Right renal pelvis (tissue), 4 donors: Measurements from ENCODE around the gene USP47. TPM values are rescaled to one million over a fixed set of nuclear protein-coding genes. Genes with fewer than 3 reads are reported as not detected.

ENCODE experiments used
- DNase-seq, 4 donors: peaks; one replicate each; pipeline ENCODE4 v3.0.0-alpha.2; 2013; ENCODE audit warnings: low read depth in 4 of 4, low spot score in 3 of 4, missing footprints in 1 of 4
- polyA plus RNA-seq, 4 donors: library from polyadenylated mRNA; unstranded; fragments of 120-200 nt; gene quantifications; one replicate each; pipeline ENCODE4 v1.2.1, GENCODE V29; 2013; ENCODE audit not compliant: insufficient read length in 4 of 4

USP47 gene
- polyA plus RNA-seq, 4 donors: 75.0 to 90.0 (median 84.8) TPM

DNA sequence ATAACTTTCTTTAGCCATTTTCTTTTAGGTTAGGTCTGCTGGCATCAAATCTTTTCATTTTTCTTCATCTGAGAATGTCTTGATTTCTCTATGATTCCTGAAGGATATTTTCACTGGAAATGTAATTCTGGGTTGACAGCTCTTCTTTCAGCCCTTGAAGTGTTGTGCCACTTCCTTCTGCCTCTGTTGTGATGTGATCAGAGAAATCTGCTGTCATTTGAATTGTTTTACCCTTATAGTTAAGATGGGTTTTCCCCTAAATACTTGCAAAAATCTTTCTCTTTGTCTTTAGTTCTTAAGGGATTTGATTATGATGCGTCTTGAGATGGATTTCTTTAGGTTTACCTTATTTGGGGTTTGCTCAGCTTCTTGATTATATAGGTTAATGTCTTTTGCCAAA is 23.0 kb downstream of the USP47 start:
- DNase-seq: no peak

DNA sequence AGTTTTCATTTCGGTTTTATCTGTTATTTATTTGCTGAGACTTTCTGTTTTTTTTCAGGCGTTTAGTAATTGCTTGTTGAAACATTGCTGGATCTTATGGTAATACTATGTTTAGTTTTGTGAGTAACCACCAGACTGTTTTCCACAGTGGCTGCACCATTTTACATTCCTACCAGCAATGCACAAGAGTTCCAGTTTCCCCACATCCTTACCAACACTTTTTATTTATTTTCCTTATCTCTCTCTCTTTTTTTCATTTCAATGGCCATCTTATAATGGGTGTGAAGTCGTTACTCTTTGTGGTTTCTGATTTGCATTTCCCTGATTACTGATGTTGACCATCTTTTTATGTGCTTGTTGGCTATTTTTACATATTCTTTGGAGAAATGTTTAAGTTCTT is 23.7 kb downstream of the USP47 start:
- no peak for DNase-seq

DNA sequence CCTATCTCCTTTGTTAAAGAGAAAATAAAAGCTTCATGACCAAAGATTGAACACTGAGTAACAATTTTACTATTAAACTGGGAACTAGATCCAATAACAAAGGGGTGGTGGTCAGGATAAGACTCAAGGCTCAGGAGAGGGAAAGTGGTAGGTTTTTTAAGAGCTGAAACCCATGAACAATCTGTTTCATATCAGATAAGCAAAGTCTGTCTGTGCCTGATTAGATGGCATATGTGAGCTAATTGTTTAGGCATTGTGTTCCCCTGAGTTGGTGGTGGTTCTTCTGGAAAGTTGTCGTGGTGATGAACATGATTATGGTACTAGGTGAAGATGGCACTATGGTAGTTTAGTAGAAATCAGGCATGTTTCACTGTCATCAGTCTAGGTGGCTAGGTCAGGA is 24.4 kb downstream of the USP47 start:
- DNase-seq: no peak

DNA sequence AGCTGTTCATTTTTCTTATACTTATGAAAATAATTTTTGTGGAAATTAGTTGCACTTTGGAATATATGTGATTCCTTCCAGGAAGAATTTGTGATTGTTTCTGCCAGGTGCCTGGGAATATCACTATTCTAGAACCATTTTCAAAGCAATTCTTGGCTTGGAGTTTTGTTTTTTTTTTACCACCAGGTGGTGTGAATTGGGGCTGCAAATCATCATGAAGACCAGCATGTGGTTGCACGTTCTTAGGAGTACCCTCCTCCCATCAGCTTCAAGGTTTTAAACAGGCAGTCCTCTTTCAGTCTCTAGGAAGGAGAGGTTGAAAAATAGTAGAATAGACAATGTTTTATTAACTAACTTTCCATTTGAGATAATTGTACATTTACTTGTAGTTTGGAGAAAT is 25.9 kb downstream of the USP47 start:
- no peak for DNase-seq

DNA sequence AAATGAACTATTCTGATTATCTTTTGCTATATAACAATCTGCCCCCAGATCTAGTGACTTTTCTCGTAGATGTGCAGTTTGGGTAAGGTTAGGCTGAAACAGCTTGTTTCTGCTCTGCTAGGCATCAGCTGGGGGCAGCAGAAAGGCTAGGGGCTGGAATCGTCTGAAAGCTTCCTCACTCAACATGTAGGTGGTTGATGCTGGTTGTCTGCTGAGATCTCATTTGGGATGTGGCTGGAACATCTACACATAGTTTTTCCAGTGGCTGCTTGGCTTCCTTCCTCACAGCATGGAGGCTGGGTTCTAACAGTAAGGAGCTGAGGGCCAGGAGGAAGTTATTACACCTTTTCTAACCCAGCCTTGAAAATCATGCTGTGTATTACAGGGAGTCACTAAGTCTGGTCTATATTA is 30.2 kb downstream of the USP47 start:
- DNase-seq: no peak

DNA sequence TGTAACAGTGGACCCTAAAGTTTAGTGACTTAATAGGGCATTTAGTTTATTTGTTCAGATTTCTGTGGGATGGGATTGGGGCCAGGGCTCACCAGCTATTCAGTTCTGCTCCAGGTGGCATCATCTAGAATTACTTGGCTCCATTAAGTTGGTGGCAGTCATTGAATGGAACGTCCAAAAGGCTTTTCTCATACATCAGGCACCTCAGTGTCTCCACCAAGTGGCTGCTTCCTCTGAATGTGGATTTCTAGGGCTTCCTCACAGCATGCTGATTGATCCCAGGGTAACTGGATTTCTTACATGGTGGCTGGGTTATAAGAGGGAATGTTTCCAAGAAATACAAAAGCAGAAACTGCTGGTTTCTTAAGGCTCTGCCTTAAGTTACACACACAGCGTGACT is 34.7 kb downstream of the USP47 start:
- no peak for DNase-seq

DNA sequence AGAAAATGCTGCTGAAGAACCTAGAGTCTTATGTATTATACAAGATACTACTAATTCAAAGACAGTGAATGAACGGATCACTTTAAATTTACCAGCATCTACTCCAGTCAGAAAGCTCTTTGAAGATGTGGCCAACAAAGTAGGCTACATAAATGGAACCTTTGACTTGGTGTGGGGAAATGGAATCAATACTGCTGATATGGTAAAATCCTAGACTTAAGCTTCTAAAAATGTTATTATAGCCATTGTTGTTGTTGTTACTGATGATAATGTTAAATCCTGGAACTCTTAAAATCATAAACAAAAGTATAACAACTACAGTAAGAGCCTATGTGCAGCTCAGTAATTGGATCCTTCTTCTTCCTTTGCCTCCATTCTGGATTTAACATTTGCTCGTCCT is 38.4 kb downstream of the USP47 start:
- no peak for DNase-seq

DNA sequence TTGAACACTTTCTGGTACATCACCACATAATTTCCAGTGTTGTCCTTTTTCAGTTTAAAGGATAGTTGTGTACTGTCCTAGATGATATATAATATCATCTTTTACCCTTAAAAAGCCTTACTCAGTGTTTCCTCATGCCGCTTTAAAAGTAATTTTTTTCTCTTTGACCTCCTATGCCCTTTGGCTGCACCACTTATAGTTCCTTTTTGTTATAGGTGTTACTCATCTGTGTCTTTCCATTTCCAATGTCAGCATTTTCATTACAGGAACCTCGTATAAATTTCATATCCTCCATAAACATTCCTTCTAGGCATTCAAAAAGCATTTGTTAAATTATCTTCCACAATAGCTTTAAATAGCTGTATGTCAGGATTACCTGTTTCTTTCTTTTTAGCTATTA is 40.8 kb downstream of the USP47 start:
- DNase-seq: no peak

DNA sequence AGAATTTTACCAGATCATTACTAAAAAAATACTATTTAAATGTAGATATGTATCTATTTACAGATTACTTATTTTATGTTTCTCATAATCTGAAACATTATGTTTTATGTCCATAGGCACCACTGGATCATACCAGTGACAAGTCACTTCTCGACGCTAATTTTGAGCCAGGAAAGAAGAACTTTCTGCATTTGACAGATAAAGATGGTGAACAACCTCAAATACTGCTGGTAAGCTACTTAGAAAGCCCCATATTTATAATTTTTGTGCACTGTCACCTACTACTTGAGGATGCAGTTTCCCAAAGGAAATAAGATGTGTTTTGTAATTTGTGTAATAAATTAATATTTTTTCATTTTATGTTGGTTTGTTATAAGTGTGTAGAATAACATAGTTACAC is 42.6 kb downstream of the USP47 start:
- DNase-seq: no peak

DNA sequence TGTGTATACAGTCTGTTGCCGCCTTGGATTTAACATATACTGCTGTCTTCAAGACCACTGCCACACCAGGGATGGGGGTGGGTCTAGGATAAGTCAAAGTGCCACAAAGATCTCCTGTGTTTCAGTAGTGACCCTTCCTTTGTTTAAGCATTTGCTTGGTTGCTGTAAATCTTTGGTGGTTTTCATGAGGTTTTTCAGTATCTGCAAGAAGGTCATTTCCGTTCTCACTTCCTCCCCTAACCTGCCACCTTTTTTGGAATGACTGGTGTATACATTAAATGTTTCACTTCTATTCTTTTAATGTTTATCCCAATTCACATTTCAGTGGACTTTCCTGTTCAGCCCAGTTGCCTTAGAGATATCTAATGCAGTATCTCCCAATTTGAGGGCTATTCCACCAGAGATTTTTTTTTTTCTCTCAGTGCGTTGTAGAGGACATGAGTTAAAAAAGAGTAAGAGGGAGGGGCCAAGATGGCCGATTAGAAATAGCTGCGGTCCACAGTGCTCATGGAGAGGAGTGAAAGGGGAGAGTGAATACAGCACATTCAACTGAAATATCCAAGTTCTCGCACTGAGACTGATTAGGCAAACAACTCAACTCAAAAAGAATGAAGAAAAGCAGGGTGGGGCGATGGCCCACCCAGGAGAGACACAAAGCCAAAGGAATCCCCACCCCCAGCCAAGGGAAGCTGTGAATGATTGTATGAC is 43.2 kb downstream of the USP47 start:
- no peak for DNase-seq

DNA sequence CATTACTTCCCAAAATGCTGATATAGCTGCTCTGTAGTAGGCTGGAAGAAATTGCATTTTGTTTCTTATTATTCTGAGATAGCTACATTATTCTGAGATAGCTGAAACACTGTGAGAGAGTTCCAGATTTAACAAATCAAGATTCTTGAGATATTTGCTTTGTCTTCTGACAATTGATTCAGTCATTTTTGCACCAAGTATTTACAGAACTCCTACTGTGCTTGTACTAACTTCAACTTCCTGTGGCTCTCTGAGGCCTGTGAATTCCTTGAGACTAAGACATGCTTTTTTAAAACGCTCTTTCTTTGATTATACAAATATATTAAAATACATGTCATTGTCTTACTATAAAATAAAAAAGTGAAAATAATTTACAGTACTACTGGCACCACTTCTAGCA is 52.7 kb downstream of the USP47 start:
- DNase-seq: no peak

DNA sequence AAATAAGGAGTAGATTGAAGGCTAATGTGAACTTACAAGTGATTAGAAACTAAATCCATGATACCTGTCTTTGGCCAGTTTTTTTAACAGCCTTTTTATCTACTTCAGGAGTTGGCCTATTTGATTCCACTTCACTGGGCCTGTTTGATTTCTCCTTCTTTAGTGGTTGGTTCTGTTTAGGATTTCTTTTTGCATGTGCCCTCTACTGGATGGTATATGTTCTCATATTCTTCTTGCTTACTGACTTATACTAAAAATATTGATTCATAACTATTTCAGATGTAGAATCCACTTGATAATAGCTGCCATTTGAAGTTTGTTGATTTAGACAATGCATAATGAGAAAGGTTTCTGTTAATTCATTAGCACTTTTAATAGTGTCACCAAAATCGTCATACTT is 53.9 kb downstream of the USP47 start:
- DNase-seq: no peak

DNA sequence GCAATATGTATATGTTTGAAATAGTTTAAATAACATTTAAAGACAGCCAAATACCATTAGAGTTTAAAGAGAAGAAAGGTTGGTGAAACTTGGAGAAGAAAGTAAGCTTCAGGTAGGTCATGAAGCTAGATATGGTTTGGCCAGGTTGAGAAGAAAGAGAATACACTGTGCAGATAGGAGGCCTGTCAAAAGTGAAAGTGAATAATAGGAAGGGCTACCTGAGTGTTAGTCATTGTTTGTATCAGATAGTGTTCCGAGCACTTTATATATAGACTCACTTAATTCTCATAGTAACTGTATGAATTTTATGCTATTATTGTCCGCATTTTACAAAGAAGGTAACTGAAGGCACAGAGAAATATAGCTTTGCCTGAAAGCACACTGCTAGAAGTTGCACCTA is 56.9 kb downstream of the USP47 start:
- DNase-seq: no peak

DNA sequence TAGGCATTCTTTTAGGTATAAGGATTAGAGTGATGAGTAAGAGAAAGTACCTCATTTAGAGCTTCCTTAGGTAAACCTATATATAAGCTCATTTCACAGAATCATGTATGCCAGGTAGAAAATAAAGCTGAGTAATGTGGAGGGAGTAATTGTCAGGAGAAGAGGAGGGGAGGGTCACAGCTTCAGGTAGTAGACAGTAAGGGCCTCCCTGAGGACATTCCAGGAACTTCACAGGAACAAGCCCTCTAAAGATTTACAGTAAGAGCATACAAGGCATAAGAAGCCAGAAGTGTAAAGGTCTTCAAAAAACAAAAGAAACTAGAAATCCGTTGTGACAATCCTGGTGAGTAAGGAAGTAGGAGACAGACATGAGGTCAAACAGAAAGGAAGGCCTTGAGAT is 57.6 kb downstream of the USP47 start:
- DNase-seq: no peak

DNA sequence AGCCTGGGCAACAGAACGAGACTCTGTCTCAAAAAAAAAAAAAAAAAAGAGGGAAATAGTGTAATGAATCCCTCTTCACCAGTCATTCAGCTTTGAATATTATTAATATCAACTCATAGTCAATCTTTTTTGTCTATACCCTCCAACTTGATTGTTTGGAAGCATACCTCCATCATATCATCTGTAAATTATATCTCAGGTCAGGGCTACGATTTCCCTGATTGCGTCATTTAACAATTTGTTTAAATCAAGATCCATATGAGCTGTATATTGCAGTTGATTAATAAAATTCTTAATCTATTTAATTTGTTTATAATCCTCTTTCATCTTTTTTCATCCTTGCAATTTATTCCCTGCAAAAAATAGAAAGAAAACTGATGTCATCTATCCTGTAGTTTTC is 60.2 kb downstream of the USP47 start:
- DNase-seq: no peak

DNA sequence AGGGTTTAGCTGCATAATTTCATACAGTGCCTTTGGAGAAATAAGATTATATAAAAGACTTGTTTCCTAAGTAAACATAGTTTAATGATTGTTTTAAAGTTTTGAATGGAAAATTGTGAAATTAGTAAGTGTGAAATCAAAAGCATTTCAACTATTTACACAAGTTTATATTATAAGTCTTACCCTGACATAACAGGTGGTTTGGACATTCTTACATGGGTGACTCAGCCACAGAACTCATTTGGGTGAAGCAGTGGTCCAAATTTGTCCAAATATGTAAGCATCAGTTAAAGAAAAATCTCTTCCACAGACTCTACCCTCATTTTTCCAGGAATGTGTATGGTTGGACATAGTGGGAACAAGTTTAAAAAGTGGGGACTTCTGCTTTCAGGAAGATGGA is 68.0 kb downstream of the USP47 start:
- DNase-seq: no peak

DNA sequence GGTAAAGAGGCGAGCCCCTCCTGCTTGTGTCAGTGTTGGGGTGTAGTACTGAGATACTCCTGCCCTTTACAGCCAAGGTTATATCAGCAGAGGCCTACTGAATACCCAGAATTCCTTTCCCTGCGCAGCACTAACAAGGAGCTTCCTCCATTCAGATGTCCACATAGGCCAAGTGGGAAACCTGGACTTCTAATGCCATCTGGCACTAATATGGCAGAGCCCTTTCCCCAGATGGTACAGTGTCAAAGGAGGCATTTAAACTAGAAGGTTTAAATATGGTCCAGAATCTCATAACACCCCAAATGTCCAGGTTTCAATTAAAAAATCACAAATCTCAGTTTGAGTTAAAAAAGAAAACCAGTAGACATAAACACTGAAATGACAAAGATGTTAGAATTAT is 68.8 kb downstream of the USP47 start:
- no peak for DNase-seq

DNA sequence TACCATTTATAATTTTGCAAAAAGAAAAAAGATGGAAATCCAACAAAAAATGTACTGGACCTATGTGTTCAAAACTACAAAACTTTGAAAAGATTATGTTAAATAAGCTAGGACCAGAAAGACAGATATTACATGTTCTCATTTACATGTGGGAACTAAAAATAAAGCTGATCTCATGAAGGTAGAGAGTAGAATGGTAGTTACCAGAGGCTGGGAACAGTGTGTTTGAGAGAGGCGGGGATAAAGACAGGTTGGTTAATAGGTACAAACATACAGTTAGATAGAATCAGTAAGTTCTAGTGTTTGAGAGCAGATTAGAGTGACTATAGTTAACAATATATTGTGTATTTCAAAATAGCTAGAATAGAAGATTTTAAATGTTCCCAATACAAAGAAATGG is 71.6 kb downstream of the USP47 start:
- DNase-seq: no peak

DNA sequence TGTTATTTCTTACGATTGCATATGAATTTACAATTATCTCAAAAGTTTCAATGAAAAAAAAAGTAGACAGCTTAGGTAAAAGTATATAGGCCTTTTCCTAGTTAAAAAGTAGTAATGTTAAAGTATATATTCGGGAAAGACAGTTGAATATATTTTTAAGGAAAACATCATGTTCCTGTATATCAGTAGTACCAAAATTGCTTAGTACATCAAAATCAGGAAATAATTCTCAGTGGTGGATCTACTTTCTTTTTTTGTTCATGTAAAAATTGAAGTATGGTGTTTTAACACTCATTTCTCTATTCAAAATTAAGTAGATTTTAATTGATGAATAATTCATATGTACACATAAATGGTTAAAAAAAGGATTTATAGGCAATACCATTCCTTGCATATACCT is 73.9 kb downstream of the USP47 start:
- DNase-seq: no peak

DNA sequence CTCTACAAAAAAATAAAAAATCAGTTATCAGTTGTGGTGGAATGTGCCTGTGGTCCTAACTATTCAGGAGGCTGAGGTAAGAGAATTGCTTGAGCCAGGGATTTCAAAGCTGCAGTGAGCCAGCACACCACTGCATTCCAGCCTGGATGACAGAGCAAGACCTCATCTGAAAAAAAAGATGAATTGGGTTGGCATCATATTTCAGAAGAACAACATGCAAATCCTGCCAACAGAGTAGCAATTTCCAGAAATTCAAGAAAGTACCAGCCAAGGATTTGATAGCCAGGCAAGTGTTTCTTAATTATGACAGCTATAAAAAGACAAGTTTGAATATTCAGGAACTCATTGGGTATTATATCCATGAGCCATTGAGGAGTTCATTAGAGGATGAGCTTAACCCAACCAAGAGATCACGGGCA is 75.2 kb downstream of the USP47 start:
- DNase-seq: no peak

DNA sequence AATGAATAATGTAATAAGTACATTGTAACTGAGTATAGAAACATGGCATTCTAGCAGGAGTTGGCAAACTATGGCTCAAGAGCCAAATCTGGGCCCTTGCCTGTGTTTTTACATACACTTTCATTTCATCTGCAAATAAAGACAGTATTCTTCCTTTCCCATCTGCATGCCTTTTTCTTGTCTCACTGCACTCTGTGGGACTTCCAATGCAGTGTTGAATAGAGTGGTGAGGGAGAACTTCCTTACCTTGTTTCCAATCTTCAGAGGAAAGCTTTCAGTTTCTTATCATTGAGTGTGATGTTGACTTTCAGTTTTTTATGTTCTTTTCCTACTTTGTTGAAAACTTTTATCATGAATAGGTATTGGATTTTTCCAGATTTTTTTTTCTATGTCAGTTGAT is 82.1 kb downstream of the USP47 start:
- no peak for DNase-seq

DNA sequence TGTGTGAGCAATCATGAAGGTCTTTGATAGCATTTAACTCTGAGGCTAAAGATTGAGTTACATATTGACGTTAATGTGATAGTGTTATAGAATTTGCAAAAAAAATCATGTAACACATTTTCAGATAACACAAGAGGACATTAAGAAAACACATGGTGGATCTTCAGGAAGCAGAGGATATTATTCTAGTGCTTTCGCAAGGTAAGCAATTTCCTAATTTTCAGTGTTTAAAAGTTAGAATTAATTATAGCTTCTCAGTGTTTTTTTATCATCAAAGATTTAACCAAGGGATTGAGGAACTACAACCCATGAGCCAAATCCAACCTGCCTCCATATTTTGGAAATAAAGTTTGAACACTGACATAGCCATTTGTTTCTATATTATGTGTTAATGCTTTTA is 88.1 kb downstream of the USP47 start:
- DNase-seq: no peak

DNA sequence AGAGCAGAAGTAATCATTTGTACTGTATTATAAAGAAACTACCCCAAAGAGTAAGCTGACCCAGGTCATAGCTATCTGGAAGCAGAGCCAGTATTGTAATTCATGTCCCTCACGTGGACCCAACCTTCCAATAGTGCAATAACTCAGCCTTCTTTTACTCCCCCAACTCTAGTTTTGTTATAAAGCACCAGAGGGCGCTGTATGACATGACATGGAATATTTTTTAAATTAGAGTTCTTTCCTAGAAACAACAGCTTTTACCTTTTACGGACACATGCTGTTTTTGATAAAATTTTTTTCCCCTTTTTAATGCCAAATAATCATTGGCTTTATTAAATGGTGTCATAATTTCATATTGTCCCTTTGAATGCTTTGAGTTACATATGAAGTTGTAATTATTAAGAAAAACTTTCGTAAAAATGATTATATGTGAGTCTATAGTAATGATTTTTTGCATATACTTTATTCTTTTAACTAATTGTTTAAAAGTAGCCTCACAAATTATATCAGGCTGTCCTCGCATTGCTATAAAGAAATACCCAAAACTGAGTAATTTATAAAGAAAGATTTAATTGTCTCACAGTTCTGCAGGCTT is 89.8 kb downstream of the USP47 start:
- DNase-seq: peak; percentile 8 to 23 (median 16)
